ENCODE data around the gene PEPD.

Gene PEPD

DNA sequence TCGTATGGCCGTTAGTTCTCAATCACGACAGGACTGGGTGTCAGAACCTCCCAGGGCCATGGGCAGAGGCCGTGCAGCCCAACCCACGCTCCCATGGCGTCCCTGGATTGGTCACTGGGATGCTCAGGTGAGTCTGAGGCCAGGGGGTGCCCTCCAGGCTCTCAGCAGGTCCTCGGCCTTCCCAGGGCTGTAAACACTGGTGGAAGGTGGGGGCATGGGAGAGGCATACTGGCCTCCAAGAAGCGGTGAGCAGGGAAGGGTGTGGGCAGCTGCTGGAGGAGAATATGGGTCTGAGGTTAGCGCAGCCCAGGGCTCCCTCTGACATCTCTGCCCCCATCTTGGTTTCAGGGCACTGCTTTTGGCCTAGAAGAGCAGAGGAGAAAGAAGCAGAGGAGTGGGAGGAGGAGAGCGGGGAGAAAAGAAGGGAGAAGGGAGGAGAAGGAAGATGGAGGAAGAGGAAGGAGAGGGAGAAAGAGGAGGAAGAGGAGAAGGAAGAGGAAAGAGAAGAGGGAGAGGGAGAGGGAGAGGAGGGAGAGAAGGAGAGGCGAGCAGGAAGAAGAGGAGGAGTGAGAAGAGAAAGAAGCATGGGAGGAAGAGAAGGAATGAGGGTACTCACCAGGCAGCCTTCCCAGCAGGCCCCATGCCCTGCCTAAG lies 85.8 kb downstream of the PEPD start:
- DNase-seq = no peak

DNA sequence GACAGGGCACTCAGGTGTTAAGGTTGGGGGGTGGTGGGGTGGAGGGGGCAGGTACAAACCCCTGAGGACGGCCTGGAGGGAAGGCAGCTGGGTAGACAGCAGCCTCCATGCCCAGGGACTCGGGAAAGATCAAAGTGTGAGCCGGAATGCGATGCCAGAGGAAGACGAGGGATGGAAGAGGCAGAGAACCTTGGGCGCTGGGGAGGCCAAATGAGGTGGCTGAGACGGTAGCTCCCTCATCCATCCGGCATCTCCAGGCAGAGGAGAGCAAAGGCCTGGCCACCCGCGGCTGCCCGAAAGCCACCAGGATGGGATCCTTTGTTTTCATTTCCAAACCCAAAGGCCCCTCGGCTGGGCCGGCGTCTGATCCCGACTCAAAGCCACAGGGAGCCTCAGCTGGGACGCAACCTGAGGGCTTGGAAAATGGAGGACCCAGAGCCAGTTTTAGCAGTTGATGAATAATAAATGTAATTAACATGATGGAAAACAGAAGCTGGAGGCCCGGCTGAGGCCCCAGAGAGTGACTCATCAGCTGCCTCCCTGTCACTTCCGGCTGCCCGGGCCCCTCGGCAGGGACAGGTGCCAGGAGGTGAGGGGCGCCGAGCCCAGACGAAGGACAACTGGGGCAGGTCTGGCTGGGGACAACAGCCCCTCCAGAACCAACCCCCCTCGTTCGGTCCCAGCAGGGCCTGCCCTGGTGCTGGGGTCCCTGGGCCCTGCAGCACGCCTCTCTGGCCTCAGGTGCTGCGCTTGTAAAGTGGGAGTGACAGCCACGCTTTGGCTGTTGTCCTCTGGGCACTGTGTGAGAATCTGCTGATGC lies 86.5 kb downstream of the PEPD start:
- DNase-seq = no peak

DNA sequence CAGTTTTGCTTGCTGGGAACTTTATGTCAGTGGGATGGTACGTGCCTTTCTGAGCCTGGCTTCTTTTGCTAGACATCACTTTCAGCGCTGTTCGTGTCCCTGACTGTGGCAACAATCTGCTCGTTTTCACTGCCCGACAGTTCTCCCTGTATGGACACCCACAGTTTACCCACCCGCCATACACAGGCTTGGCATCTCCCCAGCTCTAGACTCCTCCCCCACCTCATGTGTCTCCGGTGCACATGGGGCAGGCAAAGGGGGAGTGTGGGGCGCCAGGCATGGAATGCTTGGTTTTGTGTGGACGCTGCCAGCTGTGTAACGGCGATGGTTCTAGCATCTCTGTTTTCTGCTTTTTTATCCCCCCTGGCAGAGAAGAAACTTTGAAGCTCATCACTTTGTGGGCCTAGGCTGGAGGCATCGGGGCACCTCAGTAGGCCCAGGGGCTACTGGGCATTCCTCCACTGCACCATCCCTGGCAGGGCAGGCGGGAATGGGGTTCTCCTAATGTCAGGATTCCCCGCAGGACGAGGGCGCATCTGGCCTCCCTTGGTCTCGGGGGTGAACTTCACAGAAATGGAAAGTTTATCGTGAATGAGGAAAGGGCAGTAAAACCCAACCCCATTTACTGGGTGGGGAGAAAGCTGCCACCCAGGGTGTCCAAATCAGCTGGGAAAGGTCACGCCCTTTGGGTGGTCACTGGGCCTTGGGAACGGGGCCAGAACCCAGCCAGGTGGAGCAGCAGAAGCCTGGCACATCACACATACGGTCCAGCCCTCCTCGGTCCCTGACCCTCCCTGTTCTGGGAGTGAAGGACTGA lies 87.3 kb downstream of the PEPD start:
- no peak for DNase-seq

- DNase-seq = no peak
Observed at GRCh38 chr19:33432446-33433170, 89.0 kb downstream of the PEPD start.

DNA sequence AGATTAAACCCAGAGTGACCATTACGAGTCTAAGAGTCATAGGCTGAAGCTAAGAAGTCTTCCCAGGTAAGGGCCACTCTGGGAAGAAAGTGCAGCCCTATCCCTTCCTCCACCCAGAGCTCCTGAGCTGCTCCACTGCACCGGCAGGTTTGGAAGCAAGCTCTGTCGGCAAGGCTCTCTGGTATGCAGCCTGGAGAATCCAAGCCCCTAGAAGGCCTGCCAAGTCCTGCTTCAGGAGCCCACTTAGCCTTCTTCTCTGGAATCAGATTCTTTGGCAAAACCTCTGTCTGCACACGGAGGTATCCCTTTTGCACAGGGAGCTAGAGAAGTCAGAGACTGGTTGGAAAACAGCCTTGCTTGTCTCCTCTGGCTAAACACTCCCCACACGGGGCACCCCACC lies 89.6 kb downstream of the PEPD start:
- no peak for DNase-seq

- peak; percentile 63 for DNase-seq
Observed at GRCh38 chr19:33430674-33431277, 90.8 kb downstream of the PEPD start.

- peak; percentile 40 for DNase-seq
Observed at GRCh38 chr19:33429891-33430673, 91.5 kb downstream of the PEPD start.

DNA sequence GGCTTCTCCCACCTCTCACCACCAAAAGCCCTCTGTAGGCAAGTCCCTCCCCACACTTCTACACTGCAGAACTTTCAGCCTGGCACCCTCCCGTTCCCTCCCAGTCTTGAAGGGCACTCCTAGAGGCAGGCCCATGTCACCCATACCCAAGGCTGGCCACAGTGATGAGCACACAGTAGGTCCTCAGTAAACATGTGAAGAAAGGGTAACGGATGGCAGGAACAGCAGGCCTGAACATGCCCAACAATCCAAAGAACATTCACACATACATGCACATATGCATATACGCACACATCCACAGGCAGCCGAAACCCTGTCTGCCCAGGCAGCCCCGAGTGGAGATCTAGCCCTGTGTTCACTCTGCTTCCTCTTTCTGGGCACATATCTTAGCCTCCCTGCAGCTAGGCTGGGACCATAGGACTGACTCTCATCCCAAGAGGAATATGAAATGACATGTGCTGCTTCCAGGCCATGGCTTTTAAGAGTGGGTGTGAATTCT lies 92.9 kb downstream of the PEPD start:
- no peak for DNase-seq

DNA sequence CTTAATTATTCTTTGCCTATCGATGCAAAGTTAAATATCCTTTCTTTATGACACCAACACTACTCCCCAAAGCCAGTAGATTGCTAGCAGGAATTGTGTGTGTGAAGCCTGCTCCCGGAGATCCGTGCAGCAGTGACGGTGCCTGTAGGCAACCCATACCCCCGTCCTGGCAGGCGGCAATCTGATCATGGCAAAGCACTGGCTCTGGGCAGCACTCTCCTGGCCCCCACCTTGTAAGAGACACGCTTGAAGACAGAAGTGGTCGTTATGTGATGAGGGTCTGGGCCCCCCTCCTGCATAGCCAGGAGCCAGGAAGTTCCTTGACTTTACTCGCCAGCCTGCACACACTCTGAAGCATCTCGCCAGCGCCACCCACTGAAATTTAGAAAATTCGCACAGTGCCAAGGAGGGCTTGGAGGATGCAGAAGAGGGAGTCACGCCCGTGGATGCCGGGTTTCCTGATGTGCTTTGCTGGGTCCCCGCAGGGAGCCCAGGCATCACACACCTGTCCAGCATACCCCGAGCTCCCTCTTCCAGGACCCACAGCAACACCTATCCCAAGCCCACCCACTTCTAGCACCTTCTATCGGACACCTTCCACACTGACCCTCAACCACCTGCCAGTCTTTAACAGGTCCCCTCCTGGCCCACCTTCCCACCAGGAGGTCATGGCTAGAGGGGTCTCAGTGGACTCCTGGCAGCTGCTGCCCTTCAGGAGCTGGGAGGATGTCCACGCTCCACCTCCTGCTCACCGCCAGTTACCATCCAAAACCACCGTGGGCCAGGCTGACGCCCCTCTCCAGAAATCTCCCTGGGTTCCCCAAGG lies 93.6 kb downstream of the PEPD start:
- DNase-seq = no peak

- DNase-seq = no peak
Observed at GRCh38 chr19:33426621-33427361, 94.8 kb downstream of the PEPD start.

DNA sequence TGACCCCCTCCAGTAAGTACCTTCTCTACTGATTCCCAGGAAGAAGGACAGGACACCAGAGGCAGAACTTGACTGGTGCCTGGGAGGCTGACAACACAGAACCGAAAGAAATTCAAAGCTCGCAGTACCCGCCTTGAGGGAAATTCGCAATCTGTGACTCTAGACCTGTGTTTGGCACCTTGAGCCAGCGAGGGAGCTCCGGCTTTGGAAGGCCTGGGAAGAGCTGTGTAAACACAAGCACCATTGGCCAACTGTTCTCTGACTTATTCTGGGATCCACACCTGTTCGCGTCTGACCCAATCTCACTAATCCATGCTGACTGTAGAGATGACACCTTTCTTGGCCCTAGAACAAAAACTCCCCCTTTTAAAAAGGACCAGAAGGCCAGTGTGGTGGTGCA lies 97.4 kb downstream of the PEPD start:
- DNase-seq = no peak

DNA sequence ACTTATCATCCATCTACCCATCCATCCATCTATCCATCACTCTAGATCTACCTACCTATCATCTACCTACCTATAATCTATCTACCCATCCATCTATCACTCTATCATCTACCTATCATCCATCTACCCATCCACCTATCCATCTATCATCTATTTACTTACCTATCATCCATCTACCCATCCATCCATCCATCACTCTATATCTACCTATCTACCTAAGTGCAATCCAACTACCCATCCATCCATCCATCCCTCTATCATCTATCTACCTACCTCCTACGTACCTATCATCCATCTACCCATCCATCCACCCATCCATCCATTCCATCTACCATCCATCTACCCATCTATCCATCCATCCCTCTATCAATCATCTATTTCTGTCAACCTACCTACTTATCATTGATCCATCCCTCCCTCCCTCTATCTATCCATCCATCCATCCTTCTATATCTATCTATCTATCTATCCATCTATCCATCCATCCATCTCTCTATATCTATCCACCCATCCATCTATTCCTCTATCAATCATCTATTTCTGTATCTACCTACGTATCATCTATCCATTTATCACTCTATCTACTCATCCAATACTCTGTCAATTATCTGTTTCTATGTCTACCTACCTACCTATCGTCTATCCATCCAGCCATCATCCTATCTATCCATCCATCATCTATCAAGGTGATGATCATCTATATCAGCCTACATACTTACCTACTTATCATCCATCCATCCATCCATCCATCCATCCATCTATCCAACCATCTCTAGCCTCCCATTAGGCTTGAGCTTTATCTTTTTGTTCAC lies 99.0 kb downstream of the PEPD start:
- no peak for DNase-seq

- DNase-seq = no peak
Observed at GRCh38 chr19:33421368-33421767, 100.2 kb downstream of the PEPD start.

- no peak for DNase-seq
Observed at GRCh38 chr19:33420821-33421220, 100.8 kb downstream of the PEPD start.

DNA sequence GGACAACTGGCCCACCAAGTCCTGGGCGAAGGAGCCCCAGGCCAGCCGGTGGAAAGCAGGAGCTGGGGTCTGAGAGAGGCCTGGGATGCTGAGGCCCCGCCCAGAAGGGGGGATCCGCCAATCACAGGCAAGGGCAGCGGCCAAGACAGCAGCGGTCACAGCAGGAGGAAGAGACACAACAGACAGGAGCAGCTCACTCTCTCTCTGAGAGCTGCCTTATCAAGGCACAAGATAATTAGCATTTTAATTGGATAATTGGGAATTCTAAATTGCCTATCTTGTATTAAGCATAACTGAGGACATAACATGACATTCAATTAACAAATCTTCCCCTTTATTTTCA lies 101.8 kb downstream of the PEPD start:
- no peak for DNase-seq

GRCh38 chr19:33418871-33419787 lies 102.5 kb downstream of the PEPD start:
- DNase-seq = no peak

GRCh38 chr19:33418461-33418860 lies 103.1 kb downstream of the PEPD start:
- DNase-seq = no peak

GRCh38 chr19:33417751-33418150 lies 103.8 kb downstream of the PEPD start:
- DNase-seq = no peak

Measured in CD4-positive, alpha-beta T cell treated with Interleukin-12 subunit alpha and Interleukin-12 subunit beta, for 1 hour (primary cell).